GOT3 (cell line): ENCODE measurements around the gene COL2A1.

ENCODE experiments used
- DNase-seq: peaks from one replicate; lab custom pipeline; 2025; ENCODE audit warnings: mixed read lengths; lab: John Stamatoyannopoulos, UW

COL2A1 gene

GRCh38 chr12:48030173-48030650, 25.9 kb upstream of the COL2A1 start:
- no peak for DNase-seq

DNA sequence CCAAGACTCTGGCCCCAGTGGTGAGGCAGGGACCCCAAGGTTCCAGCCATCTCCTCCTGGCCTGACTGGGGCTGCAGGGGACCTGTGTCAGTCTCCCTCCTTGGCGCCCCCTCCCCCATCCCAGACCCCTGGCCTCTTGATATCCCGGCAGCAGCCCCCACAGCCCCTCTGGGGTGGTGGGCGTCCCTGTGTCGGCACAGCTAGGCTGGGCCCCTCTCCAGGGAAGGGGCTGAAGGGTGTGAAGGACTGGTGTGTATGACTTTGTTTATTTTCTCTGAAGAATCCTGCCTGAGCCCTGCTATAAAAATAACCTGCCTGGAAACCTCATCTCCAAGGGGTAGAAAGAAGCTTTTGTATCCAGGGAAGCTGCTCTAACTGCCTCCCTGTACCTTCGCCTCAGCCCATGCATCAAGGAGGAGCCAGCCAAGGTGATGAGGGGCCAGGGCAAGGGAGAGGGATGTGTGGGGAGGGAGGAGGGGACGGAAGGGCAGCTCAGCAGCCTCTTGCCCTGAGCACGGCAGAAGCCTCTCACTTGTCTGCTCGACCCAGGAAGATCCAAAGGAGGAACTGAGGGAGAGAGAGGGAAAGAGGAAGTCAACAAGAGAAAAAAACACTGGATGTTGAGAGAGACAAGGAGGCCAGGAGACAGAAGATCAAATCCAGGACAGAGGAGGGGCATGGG, 25.4 kb upstream of the COL2A1 start:
- DNase-seq = no peak

GRCh38 chr12:48028541-48029431, 24.5 kb upstream of the COL2A1 start:
- DNase-seq = no peak

GRCh38 chr12:48027183-48028002, 23.1 kb upstream of the COL2A1 start:
- DNase-seq = no peak

- DNase-seq = no peak
These were observed 22.0 kb upstream of the COL2A1 start for GRCh38 chr12:48026060-48026827.

DNA sequence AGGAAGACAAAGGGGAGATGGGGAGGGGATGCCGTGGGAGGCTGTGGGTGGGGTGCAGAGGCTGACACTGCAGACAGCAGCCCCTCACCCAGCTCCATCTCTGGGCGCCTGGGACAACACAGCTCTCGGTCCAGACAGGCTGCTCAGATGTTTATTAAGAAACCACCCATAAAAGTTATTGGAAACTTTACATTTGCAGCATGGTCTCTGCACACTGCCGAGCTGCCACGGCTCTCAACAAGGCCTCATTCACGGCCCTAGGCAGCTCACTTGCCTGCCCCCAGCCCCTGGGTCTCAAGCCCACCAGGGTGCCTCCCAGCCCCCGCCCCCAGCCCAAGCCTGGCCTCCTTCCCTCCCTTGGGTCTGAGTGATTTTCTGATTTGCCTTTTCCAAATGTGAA, 21.0 kb upstream of the COL2A1 start:
- DNase-seq = no peak

DNA sequence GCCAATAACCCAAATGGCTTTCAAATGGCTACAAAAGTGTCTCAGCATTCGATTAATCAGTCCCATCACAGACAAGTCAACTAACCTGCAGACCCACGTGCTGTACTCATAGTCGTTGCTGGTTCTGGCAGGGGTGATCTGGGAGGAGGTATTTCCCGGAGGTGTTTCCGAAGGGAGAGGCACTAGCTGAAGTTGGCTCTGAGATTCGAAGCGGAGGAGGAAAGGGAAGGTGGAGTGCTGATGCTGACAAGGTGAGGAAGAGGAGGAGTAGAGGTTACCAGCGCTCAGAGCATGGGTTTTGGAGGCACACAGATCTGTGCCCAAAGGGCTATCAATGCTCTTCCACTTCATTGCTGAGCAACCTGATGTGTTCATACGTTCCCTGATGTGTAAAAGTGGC, 20.5 kb upstream of the COL2A1 start:
- no peak for DNase-seq

DNA sequence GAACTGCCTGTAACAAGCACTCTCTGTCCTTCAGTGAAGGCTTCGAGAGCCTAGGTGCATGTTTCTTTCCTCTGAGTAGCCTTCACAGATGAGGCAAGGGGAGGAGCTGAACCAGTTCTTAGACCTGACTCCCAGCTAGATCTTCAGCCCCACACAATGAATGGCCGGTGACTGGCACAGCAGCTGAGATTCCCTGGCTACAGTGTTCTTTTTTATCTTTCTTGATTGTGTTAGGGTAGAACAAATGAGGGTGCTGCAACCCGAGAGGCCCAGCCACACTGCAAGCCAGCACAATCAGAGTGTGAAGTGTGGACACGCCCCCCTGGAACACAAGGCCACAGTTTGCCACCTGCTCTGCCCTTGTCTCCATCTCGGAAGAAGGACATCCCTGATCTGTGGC, 19.1 kb upstream of the COL2A1 start:
- no peak for DNase-seq

DNA sequence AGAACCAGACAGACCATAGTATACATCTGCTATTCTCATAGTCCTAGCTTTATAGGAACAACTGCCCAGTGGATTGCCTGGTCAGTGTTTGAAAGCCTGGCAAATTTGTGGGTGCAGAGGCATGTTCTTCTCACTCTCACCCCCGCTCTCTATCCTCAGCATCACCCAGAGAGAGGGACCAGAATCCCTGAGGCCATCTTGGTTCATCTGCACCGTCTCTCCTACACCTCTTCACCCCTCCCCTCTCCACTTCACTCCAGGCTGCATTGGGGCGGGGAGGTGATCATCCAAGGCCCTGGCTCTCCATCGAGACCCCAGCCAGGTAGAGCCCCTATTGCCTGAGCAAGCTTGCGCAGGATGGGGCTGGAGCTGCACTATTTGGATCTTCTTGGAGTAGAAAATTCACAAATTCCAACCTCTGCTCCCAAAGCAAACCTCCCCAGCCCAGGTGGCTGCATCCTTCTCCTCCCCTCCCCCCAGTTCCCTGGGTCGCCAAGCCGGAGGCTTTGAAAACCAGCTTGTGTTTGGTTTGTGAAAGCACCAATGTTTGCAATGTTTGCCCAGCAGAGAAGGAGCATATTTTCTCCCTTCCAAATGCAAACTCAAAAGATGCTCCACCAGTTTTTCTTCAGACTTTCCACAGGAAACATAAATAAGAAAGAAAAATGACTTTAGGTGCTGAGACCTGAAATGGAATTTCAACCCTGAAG, 18.6 kb upstream of the COL2A1 start:
- no peak for DNase-seq

- no peak for DNase-seq
These were observed 17.9 kb upstream of the COL2A1 start for GRCh38 chr12:48022180-48022521.

DNA sequence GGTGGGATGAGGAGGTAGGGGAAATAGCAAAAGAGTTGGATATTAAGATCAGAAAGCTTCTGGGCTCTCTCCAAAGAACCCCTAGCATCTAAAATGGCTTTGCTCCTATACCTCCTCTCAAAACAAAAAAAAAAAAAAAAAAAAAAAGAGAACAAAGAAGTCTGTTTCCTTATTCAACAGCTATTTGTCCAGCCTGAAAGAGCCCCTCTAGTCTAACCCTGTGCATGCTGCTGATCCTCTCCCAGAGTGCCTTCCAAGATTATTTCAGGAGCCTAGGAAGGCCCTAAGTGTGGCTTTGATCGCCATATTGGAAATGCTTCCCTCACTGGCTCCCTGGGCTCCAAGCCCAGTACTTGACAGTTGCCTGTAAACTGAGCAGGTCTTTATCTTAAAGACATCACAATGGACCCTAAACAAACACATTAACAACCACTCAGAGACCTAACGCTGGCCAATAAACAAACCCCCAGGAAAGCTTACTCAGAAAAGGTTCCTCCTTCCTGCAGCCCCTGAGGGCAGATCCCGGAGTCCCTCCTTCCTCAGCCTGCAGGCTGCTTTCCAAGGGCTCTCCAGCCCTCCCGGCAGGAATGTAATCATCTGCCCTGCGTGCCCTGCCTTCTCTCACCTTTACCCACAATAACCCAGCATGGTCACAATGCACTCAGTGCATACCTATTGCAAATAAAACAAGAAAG, 17.4 kb upstream of the COL2A1 start:
- DNase-seq = no peak

- no peak for DNase-seq
These were observed 15.5 kb upstream of the COL2A1 start for GRCh38 chr12:48019639-48020265.

DNA sequence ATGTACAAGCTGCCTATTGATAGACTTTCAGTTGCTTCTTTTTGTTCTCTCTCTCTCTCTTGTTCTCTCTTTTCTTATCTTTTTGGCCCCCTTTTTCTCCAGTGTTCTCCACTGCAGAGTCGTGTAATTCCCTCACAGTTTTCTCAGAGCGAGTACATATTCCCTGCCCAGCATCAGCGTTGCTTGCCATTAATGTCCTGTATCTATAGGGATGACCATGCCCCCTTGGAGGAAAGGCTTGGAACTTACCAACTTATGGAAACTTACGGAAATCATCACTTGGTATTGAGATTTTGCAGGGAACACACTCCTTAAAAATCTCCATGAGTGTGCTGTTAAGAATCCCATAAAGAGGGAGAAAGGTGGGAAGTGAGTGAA, 14.3 kb upstream of the COL2A1 start:
- no peak for DNase-seq

- DNase-seq = no peak
These were observed 13.8 kb upstream of the COL2A1 start for GRCh38 chr12:48017921-48018617.

GRCh38 chr12:48017496-48017895, 13.2 kb upstream of the COL2A1 start:
- DNase-seq = no peak

DNA sequence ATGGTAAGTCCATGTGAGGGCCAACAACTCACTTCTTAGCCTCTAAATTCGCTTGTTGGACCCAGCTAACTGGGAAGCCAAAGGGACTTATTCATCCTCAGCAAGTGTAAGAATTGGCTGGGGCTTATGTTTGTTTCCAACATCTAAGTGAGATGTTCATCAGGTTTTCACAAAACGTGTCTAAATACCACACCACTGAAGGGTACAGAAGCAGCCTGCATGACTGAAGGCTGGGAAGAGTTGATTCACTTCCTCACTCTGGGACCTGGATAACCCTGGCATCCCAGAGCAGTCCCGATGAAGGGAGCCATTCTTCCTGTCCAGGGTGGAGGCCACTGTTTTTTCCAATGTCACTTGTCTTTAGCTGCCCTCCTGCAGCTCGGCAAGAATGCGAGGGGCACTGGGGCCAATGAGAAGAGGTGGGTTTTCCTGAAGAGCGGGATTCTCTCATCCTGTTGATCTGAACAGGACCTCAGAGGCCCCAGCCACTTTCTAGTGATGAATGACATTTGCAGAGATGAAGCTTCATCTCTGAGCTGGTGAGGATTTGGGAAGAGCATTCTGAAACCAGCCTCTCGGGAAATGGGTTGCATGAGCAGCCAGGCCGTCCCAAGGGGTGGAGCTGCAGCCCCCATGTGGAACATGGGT, 12.2 kb upstream of the COL2A1 start:
- no peak for DNase-seq

DNA sequence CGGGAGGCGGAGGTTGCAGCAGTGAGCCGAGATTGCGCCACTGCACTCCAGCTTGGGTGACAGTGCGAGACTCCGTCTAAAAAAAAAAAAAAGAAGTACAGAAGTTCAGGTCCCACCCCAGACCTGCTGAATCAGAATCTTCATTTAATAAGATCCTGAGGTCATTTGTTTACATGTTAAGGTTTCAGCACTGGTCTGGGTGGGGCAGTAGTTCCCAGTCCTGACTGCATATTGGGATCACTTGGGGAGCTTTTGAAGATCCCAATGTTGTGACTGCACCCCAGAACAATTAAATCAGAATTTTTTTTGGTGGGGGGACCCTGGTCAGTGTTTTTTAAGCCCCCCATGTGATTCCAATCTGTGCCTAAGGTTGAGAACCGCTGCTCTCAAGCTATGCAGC, 11.7 kb upstream of the COL2A1 start:
- no peak for DNase-seq

DNA sequence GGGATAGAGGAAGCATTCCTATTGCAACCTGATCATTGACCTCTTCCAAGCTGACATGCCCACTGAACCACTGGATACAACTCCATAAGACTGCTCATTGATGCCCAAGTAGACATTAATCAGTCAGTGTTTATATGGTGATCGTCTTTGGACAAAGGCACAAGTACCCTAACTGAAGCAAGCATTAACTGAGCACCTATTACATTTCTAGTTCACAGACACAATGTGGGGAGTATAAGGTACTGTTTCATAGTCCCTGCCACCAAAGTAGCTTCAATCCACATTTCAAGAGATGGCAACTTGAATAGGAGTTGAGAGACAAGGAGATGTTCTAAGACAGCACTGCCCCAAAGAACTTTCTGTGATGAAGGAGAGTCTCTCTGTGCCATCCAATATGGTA, 10.9 kb upstream of the COL2A1 start:
- no peak for DNase-seq

DNA sequence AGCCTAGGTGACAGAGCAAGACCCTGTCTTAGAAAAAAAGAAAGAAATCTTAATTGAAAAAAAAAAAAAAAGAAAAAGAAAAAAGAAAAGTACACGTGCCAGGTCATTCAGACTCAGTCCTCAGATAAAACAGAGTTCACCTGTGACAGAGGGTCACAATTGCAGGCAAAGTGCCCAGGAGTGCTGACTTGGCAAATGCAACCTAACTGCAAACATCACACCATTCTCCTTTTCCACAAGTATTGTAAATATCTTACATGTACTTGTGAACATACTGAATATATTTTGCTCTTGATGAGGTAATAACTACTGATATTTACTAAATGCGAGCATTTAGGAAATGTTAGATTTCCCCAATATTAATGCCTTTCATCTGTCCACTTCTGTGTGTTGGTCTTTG, 9.0 kb upstream of the COL2A1 start:
- no peak for DNase-seq
